NCI-H748 treated with DMSO at 0.1 percent for 48 hours (cell line): Measurements from ENCODE around the gene NIT2.
"Not testable (repeated sequence)": the region's sequence is repeated elsewhere in the genome, so short reads cannot be mapped to it uniquely, and the experiment has no call there.

ENCODE experiments used
- DNase-seq: peaks from one replicate; lab custom pipeline; 2025; lab: John Stamatoyannopoulos, UW

Gene NIT2

GRCh38 chr3:100338911-100339310, 4.4 kb downstream of the NIT2 start:
- DNase-seq = no peak

GRCh38 chr3:100339786-100340185, 5.2 kb downstream of the NIT2 start:
- DNase-seq = no peak

GRCh38 chr3:100340527-100340926, 6.0 kb downstream of the NIT2 start:
- DNase-seq = no peak

GRCh38 chr3:100348727-100349126, 14.2 kb downstream of the NIT2 start:
- no peak for DNase-seq

- not testable (repeated sequence) for DNase-seq
Observed at GRCh38 chr3:100351770-100352169, 17.2 kb downstream of the NIT2 start.

- DNase-seq = no peak
Observed at GRCh38 chr3:100352296-100353231, 18.0 kb downstream of the NIT2 start.

- DNase-seq = no peak
Observed at GRCh38 chr3:100354850-100355249, 20.3 kb downstream of the NIT2 start.

- no peak for DNase-seq
Observed at GRCh38 chr3:100358413-100358812, 23.9 kb downstream of the NIT2 start.

- DNase-seq = no peak
Observed at GRCh38 chr3:100359035-100359434, 24.5 kb downstream of the NIT2 start.

GRCh38 chr3:100360757-100361496, 26.4 kb downstream of the NIT2 start:
- DNase-seq = no peak

- DNase-seq = no peak
Observed at GRCh38 chr3:100361897-100362296, 27.3 kb downstream of the NIT2 start.

- DNase-seq = no peak
Observed at GRCh38 chr3:100364421-100364820, 29.9 kb downstream of the NIT2 start.

GRCh38 chr3:100366424-100366823, 31.9 kb downstream of the NIT2 start:
- DNase-seq = no peak

- DNase-seq = no peak
Observed at GRCh38 chr3:100368441-100368840, 33.9 kb downstream of the NIT2 start.

- no peak for DNase-seq
Observed at GRCh38 chr3:100370756-100371155, 36.2 kb downstream of the NIT2 start.

- no peak for DNase-seq
Observed at GRCh38 chr3:100374521-100374920, 40.0 kb downstream of the NIT2 start.

- no peak for DNase-seq
Observed at GRCh38 chr3:100376301-100376700, 41.7 kb downstream of the NIT2 start.

- DNase-seq = no peak
Observed at GRCh38 chr3:100384733-100385525, 50.4 kb downstream of the NIT2 start.

- no peak for DNase-seq
Observed at GRCh38 chr3:100386437-100387074, 52.0 kb downstream of the NIT2 start.

- DNase-seq = no peak
Observed at GRCh38 chr3:100389025-100389424, 54.5 kb downstream of the NIT2 start.

GRCh38 chr3:100395679-100396431, 61.3 kb downstream of the NIT2 start:
- no peak for DNase-seq
